HCT116 (cell line): Measurements from ENCODE around the gene EEF2KMT. TPM values are rescaled to one million over a fixed set of nuclear protein-coding genes. Genes with fewer than 3 reads are reported as not detected.

Experiments
- ATAC-seq: fragments of 200-7000 bp; cut with Tn5 transposase; 2 replicates; pipeline ENCODE4 v1.9.1; 2020; ENCODE audit warnings: mild to moderate bottlenecking, moderate library complexity
- BruUV-seq: library from RNA; stranded (reverse); fragments of 400-500 nt; replicated peaks from 2 replicates; lab custom pipeline; 2021; lab: Mats Ljungman, UMichigan
- CTCF ChIA-PET: fragments of 300-600 bp; sonication (Branson Sonifier 250); formaldehyde crosslinking; loops from one replicate; lab custom pipeline; 2021; ENCODE audit warnings: antibody characterized with exemption; lab: Charles Lee
- POLR2A ChIA-PET: fragments of 300-600, 350-600 bp; sonication (Branson Sonifier 250); formaldehyde crosslinking; loops from one replicate; lab custom pipeline; 2021; ENCODE audit warnings: antibody characterized with exemption; lab: Charles Lee
- RAD21 ChIA-PET, 2 experiments: fragments of 300-600 bp; sonication (Branson Sonifier 250); formaldehyde crosslinking; loops; one replicate each; lab custom pipeline; 2023; ENCODE audit warnings: low total read pairs in 2 of 2; ENCODE audit not compliant: uncharacterized antibody in 2 of 2, unreplicated experiment in 2 of 2, low non-redundant PET in 1 of 2; lab: Charles Lee
- DNase-seq: peaks from one replicate; pipeline ENCODE4 v3.0.0-alpha.2; 2010; ENCODE audit warnings: low read depth, low spot score
- H2AFZ ChIP-seq: fragments of 200-600 bp; shearing (Covaris generic), sonication (generic); 2 replicates; pipeline ENCODE4 v1.6.1; 2017; ENCODE audit warnings: low read depth, mixed run types, mixed read lengths, antibody characterized with exemption, low read length; ENCODE audit not compliant: poor library complexity, severe bottlenecking
- H3K27ac ChIP-seq: 2 replicates; pipeline ENCODE4 v1.5.1; 2012; ENCODE audit warnings: low read depth, low read length
- H3K27me3 ChIP-seq: fragments of 200-600 bp; sonication (generic); 2 replicates; pipeline ENCODE4 v1.6.1; 2016; ENCODE audit warnings: mixed run types, low read length, mixed read lengths; ENCODE audit not compliant: insufficient read depth
- H3K36me3 ChIP-seq, 2 experiments: fragments of 200-500 bp in 1 of 2; fragments of 200-600 bp in 1 of 2; sonication (Bioruptor generic) in 1 of 2; sonication (generic) in 1 of 2; 2 replicates each; pipeline versions ENCODE4 v1.5.1 to v1.6.1; 2014 to 2016; ENCODE audit warnings: low read length in 2 of 2, inconsistent platforms in 1 of 2, mixed read lengths in 1 of 2, mixed run types in 1 of 2; ENCODE audit not compliant: insufficient read depth in 2 of 2, control insufficient read depth in 1 of 2
- H3K4me1 ChIP-seq, 2 experiments: fragments of 200-600 bp in 1 of 2; sonication (generic) in 1 of 2; 2 replicates each; pipeline versions ENCODE4 v1.5.1 to v1.6.1; 2012 to 2017; ENCODE audit warnings: low read length in 2 of 2, inconsistent platforms in 1 of 2, mild to moderate bottlenecking in 1 of 2, mixed read lengths in 1 of 2, mixed run types in 1 of 2, moderate library complexity in 1 of 2; ENCODE audit not compliant: insufficient read depth in 2 of 2, control insufficient read depth in 1 of 2
- H3K4me2 ChIP-seq: fragments of 200-600 bp; sonication (generic); 2 replicates; pipeline ENCODE4 v1.6.1; 2017; ENCODE audit warnings: mixed run types, low read length, mixed read lengths
- H3K4me3 ChIP-seq, 2 experiments: fragments of 200-600 bp in 1 of 2; sonication (generic) in 1 of 2; replicated peaks in 1 of 2; 2 replicates each; pipeline ENCODE4 v1.5.1; 2011 to 2016; ENCODE audit warnings: low read length in 2 of 2, control low read depth in 1 of 2, low read depth in 1 of 2, mild to moderate bottlenecking in 1 of 2, mixed read lengths in 1 of 2, mixed run types in 1 of 2
- H3K79me2 ChIP-seq: fragments of 200-600 bp; sonication (generic); 2 replicates; pipeline ENCODE4 v1.6.1; 2017; ENCODE audit warnings: mild to moderate bottlenecking, mixed run types, low read length, moderate library complexity, mixed read lengths; ENCODE audit not compliant: insufficient read depth
- H3K9ac ChIP-seq: fragments of 200-600 bp; sonication (generic); 2 replicates; pipeline ENCODE4 v1.6.1; 2016; ENCODE audit warnings: low read length, mixed read lengths
- H3K9me2 ChIP-seq: fragments of 200-600 bp; sonication (generic), shearing (Covaris generic); 2 replicates; pipeline ENCODE4 v1.6.1; 2017; ENCODE audit warnings: mixed run types, mild to moderate bottlenecking, moderate library complexity; ENCODE audit not compliant: insufficient read depth
- H3K9me3 ChIP-seq, 2 experiments: fragments of 200-500 bp in 1 of 2; fragments of 200-600 bp in 1 of 2; sonication (Bioruptor generic) in 1 of 2; sonication (generic) in 1 of 2; 2 replicates each; pipeline ENCODE4 v1.6.1; 2014 to 2017; ENCODE audit warnings: low read length in 2 of 2, mixed read lengths in 2 of 2, inconsistent platforms in 1 of 2, low read depth in 1 of 2, mild to moderate bottlenecking in 1 of 2, mixed run types in 1 of 2, moderate library complexity in 1 of 2; ENCODE audit not compliant: control insufficient read depth in 1 of 2, insufficient read depth in 1 of 2
- H4K20me1 ChIP-seq: fragments of 200-600 bp; sonication (generic), shearing (Covaris generic); 2 replicates; pipeline ENCODE4 v1.6.1; 2017; ENCODE audit warnings: mixed run types, mild to moderate bottlenecking, moderate library complexity; ENCODE audit not compliant: insufficient read depth
- ATF3 ChIP-seq: IDR thresholded peaks from 2 replicates; pipeline ENCODE4 v1.6.1; 2012
- CTCF ChIP-seq, 3 experiments: fragments of 200-600 bp in 1 of 3; sonication (generic) in 1 of 3; IDR thresholded peaks in 2 of 3; conservative IDR thresholded peaks in 1 of 3; 2 replicates each; pipeline ENCODE4 v1.5.1; 2012 to 2017; ENCODE audit warnings: low read depth in 2 of 3, low read length in 2 of 3, antibody characterized with exemption in 1 of 3, borderline replicate concordance in 1 of 3, control low read depth in 1 of 3, mild to moderate bottlenecking in 1 of 3, mixed read lengths in 1 of 3, mixed run types in 1 of 3, moderate library complexity in 1 of 3; ENCODE audit not compliant: insufficient read depth in 1 of 3
- RAD21 ChIP-seq: IDR thresholded peaks from 2 replicates; pipeline ENCODE4 v1.6.1; 2012; ENCODE audit warnings: low read depth, mild to moderate bottlenecking
- intact Hi-C: fragments of 100-400 bp; cut with micrococcal nuclease; formaldehyde crosslinking; loops from 2 replicates; pipeline ENCODE4 v1.10.0; 2022
- total RNA-seq: library from RNA; stranded (reverse); gene quantifications from one replicate; pipeline ENCODE4 v1.2.1, GENCODE V29; 2021; ENCODE audit not compliant: unreplicated experiment

Gene EEF2KMT
- total RNA-seq, 1 experiment from 2014 or later = 25.6 TPM

DNA sequence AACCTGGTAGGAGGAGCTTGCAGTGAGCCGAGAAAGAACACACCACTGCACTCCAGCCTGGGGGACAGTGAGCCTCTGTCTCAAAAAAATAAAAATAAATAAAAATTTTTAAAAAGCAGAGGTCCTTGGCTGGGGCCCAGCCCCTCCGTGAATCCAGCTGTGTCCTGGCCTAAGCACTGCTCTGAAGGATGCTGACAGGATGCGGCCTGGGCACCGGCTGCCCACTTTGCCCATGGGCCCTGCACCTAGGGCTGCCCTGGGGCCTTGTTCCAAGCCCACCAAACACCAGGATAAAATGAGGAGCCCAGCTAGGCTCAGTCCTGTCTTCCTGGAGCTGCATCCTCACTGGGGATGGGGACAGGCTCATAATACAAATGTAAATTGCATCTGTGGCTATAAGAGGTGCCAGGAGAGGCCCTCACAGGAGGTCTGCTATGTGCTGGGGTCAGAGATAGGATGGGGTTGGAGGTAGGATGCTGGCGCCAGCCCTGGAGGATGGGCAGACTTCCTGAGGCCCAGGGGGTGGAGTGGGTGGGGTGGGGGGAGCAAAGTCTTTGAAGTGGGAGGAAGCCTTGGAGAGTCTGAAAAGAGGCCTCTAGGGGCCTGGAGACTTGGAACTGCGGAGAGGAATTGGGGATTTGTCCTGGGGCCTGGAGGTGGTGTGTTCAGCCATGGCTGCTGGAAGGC, 38.1 kb downstream of the EEF2KMT start:
- BruUV-seq = no TSS peak
- no peak for TF ChIP-seq ATF3
- Histone ChIP-seq H3K4me2 (no peak overlapping the region), H4K20me1 (no peaks in the 10 kb centered on the region), H3K4me1 (peaks cover 0 to 5% of the 10 kb centered on the region in 2 experiments; a peak in 1 of 4 replicates), H3K9ac (no peak overlapping the region), H2AFZ (no peak overlapping the region), H3K9me3 (no peaks in the 10 kb centered on the region), H3K27ac (no peak overlapping the region), H3K9me2 (no peaks in the 10 kb centered on the region), H3K27me3 (peaks cover 5% of the 10 kb centered on the region; the same call in 1 of the 2 replicates), H3K79me2 (no peaks in the 10 kb centered on the region), H3K4me3 (no peak overlapping the region), H3K36me3 (no peaks in the 10 kb centered on the region)
- RAD21 ChIA-PET = no interaction called here
- POLR2A ChIA-PET = no interaction called here
- CTCF ChIA-PET = no interaction called here
- ATAC-seq (no peak), DNase-seq (no peak)
- intact Hi-C loops = no loop called here

DNA sequence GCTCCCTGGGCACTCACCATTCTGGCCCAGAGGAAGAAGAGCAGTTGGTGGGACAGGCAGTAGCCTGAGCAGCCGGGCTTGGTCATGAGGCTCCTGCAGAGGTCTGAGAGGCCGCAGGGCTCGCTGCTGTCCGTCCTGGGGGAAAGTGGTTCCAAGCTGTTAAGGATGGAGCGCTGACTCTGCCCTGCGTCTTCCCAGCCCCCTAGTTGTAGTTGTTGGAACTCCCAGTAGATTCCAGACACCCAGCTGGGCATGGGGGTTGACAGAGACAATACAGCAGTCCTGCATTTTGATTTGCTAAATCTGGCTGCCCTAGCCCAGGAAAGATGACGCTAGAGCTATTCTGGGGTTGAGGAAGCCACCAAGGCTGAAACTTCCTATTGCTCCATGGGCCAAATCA, 39.1 kb downstream of the EEF2KMT start:
- H3K79me2 ChIP-seq = no peaks in the 10 kb centered on the region
- H3K4me1 ChIP-seq = peaks cover 0 to 5% of the 10 kb centered on the region in 2 experiments; a peak in 1 of 4 replicates
- no peaks in the 10 kb centered on the region for H3K9me2 ChIP-seq
- BruUV-seq = no TSS peak
- no peak overlapping the region for H3K27ac ChIP-seq
- intact Hi-C loops = no loop called here
- ATAC-seq = peak; percentile 56
- no peaks in the 10 kb centered on the region for H4K20me1 ChIP-seq
- POLR2A ChIA-PET = no interaction called here
- no peaks in the 10 kb centered on the region for H3K27me3 ChIP-seq
- no peak overlapping the region for H2AFZ ChIP-seq
- no peak overlapping the region for H3K9ac ChIP-seq
- no peak overlapping the region for H3K4me3 ChIP-seq
- H3K36me3 ChIP-seq = no peaks in the 10 kb centered on the region
- CTCF ChIA-PET = interaction anchor here (0.6 to 1.0 kb wide), 2 partner anchors 9 to 204 kb away, joined by 3 to 4 read pairs; no protein-coding TSS in a partner anchor
- TF ChIP-seq CTCF (IDR thresholded peaks at IDR 0.05 in 2 of 3, conservative IDR thresholded peaks at IDR 0.05 in 1 of 3; ENCODE audit: borderline replicate concordance in 1 of 3, insufficient read depth in 1 of 3, low read depth in 2 of 3, low read length in 2 of 3) (peak in 2 of 3 experiments; percentile 37 to 41; a peak in 3 of 6 replicates), RAD21 (no peak)
- H3K9me3 ChIP-seq = no peaks in the 10 kb centered on the region
- RAD21 ChIA-PET = no interaction called here
- H3K4me2 ChIP-seq = no peak overlapping the region
- DNase-seq = no peak
